PC-9 (cell line): ENCODE data around the gene CLEC1A. TPM values are rescaled to one million over a fixed set of nuclear protein-coding genes. Genes with fewer than 3 reads are reported as not detected.

ENCODE experiments used
- BruUV-seq: library from RNA; stranded (reverse); fragments of 400-500 nt; replicated peaks from 2 replicates; lab custom pipeline; 2021; lab: Mats Ljungman, UMichigan
- CTCF ChIA-PET: fragments of 300-600 bp; sonication (Branson Sonifier 250); formaldehyde crosslinking; loops from one replicate; lab custom pipeline; 2022; ENCODE audit warnings: antibody characterized with exemption; lab: Charles Lee
- POLR2A ChIA-PET: fragments of 300-600 bp; sonication (Branson Sonifier 250); formaldehyde crosslinking; loops from one replicate; lab custom pipeline; 2022; ENCODE audit warnings: antibody characterized with exemption; ENCODE audit not compliant: unreplicated experiment; lab: Charles Lee
- DNase-seq, 2 experiments: peaks; one replicate each; pipeline versions ENCODE4 v3.0.0 to v3.0.0-alpha.2; 2015 to 2022; ENCODE audit warnings: mixed read lengths in 1 of 2
- H2AFZ ChIP-seq: fragments of 200-600 bp; sonication (generic); 2 replicates; pipeline ENCODE4 v1.8.1; 2017; ENCODE audit warnings: antibody characterized with exemption
- H3F3A ChIP-seq: fragments of 200-600 bp; sonication (generic); 2 replicates; pipeline ENCODE4 v1.8.1; 2017; ENCODE audit warnings: antibody characterized with exemption, mild to moderate bottlenecking, low read depth; ENCODE audit not compliant: insufficient read depth
- H3K27ac ChIP-seq: fragments of 200-600 bp; sonication (generic); 2 replicates; pipeline ENCODE4 v1.6.1; 2016; ENCODE audit warnings: mixed run types
- H3K27me3 ChIP-seq: fragments of 200-600 bp; sonication (generic); 2 replicates; pipeline ENCODE4 v1.6.1; 2016; ENCODE audit warnings: low read depth, mixed run types; ENCODE audit not compliant: insufficient read depth
- H3K36me3 ChIP-seq: fragments of 200-600 bp; sonication (generic); 2 replicates; pipeline ENCODE4 v1.6.1; 2016; ENCODE audit warnings: low read depth, mixed run types
- H3K4me1 ChIP-seq: fragments of 200-600 bp; sonication (generic); replicated peaks from 2 replicates; pipeline ENCODE4 v1.6.1; 2016; ENCODE audit warnings: mixed run types; ENCODE audit not compliant: insufficient read depth
- H3K4me2 ChIP-seq: fragments of 200-600 bp; sonication (generic); 2 replicates; pipeline ENCODE4 v1.6.1; 2017; ENCODE audit warnings: mixed run types
- H3K4me3 ChIP-seq: fragments of 200-600 bp; sonication (generic); 2 replicates; pipeline ENCODE4 v1.6.1; 2016; ENCODE audit warnings: mixed run types
- H3K79me2 ChIP-seq: fragments of 200-600 bp; sonication (generic); 2 replicates; pipeline ENCODE4 v1.6.1; 2017; ENCODE audit warnings: low read depth, mixed run types
- H3K9me2 ChIP-seq: fragments of 200-600 bp; sonication (generic); 2 replicates; pipeline ENCODE4 v1.8.1; 2017; ENCODE audit warnings: mild to moderate bottlenecking; ENCODE audit not compliant: insufficient read depth
- H3K9me3 ChIP-seq: fragments of 200-600 bp; sonication (generic); 2 replicates; pipeline ENCODE4 v1.8.1; 2016; ENCODE audit warnings: low read depth; ENCODE audit not compliant: insufficient read depth
- H4K20me1 ChIP-seq: fragments of 200-600 bp; sonication (generic); 2 replicates; pipeline ENCODE4 v1.8.1; 2017; ENCODE audit not compliant: insufficient read depth
- CTCF ChIP-seq: fragments of 200-600 bp; sonication (generic); conservative IDR thresholded peaks from 2 replicates; pipeline ENCODE4 v1.6.1; 2017; ENCODE audit warnings: mixed run types, antibody characterized with exemption, mild to moderate bottlenecking, moderate library complexity
- EZH2 ChIP-seq: fragments of 200-600 bp; sonication (generic); IDR thresholded peaks from 2 replicates; pipeline ENCODE4 v1.8.0; 2017; ENCODE audit warnings: antibody characterized with exemption, low read depth
- intact Hi-C: fragments of 100-400 bp; cut with micrococcal nuclease; formaldehyde crosslinking; loops from one replicate; pipeline ENCODE4 v1.10.0; 2022; ENCODE audit not compliant: unreplicated experiment
- total RNA-seq: library from RNA; stranded (reverse); gene quantifications from 2 replicates; pipeline ENCODE4 v1.2.3, GENCODE V29; 2021

Gene CLEC1A
- total RNA-seq, 1 experiment from 2014 or later, result not detected

DNA sequence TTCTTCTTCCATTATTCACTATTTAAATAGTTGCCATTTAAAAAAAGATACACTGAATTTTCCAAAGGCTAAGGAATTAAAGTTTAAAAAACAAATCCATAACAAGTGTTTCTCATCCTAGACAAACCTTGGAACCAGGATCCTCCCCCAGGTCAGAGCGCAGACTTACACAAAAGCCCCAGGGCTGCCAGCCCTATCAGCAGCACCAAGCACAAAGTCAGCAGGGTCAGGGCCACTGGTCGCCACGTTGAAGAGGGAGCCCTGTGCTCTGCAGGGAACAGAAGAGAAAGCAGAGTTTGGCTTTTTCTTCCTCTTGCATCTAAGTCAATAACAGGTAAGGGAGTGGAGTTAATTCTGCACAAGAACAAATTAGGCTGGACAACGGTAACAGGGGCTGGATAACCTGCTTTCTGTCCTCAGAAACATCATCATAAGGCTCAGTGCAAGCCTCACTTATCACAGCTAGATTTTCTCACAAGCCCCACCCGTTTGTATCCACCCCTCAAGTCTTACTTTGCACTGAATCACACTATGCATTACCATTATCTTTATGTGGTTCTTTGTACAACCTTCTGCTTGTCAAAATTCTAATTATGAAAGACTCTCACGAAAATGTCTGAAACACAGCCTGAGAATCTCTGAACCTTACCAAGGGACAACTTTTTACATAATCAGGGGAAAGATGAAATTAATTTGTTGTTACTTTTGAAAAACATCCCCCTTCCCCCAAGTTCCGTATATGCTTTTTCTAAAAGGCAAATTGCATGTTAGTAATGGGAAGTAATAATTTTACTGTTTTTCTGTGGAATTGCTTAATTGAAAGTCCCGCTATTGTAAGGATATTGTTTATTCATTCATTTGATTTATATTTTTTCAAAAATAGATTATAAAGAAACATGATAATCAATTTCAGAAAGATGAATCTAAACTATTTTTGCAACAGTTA is 9.6 kb downstream of the CLEC1A start:
- Histone ChIP-seq H3K27me3 (no peaks in the 10 kb centered on the region), H3K27ac (no peak overlapping the region), H3K9me2 (no peaks in the 10 kb centered on the region; the same call in 1 of the 2 replicates), H3K4me2 (no peak overlapping the region), H3F3A (no peaks in the 10 kb centered on the region), H3K79me2 (no peaks in the 10 kb centered on the region), H3K9me3 (peaks cover 3% of the 10 kb centered on the region; the same call in 1 of the 2 replicates), H3K4me1 (no peaks in the 10 kb centered on the region), H3K36me3 (no peaks in the 10 kb centered on the region), H4K20me1 (no peaks in the 10 kb centered on the region), H2AFZ (no peak overlapping the region), H3K4me3 (no peak overlapping the region)
- no peak for DNase-seq
- TF ChIP-seq EZH2, result no peak
- TF ChIP-seq CTCF, result no peak
- POLR2A ChIA-PET, result no interaction called here
- BruUV-seq, result no TSS peak
- CTCF ChIA-PET, result interaction anchor here (0.6 kb wide), 1 partner anchor 1645 kb away, joined by 7 read pairs; no protein-coding TSS in a partner anchor
- intact Hi-C loops, result no loop called here

DNA sequence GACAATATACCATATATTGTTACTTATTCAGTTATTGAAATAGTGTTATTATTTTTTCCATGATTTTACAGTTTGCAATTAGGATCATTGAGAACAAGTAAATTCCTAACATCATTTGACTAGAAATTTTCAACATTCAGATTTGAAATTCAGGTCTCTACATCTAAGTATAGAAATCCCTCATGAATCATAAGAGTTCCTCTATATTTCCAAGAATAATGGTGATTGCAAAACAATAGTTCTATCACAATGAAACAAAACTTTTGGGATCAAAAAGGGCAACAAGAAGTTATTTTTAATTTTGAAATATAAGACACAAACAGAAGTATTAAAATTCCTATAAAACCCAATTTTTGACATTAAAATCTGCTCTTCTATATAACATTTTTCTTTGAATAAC is 10.8 kb downstream of the CLEC1A start:
- Histone ChIP-seq H3K4me1 (no peaks in the 10 kb centered on the region), H3K36me3 (no peaks in the 10 kb centered on the region), H3K4me2 (no peak overlapping the region), H4K20me1 (no peaks in the 10 kb centered on the region), H3F3A (no peaks in the 10 kb centered on the region), H3K79me2 (no peaks in the 10 kb centered on the region), H3K9me3 (peaks cover 3% of the 10 kb centered on the region; the same call in 1 of the 2 replicates), H2AFZ (no peak overlapping the region), H3K4me3 (no peak overlapping the region), H3K9me2 (no peaks in the 10 kb centered on the region; the same call in 1 of the 2 replicates), H3K27ac (no peak overlapping the region), H3K27me3 (no peaks in the 10 kb centered on the region)
- ChIA-PET POLR2A (no interaction called here), CTCF (no interaction called here)
- intact Hi-C loops, result no loop called here
- DNase-seq, result no peak
- TF ChIP-seq CTCF, result no peak
- TF ChIP-seq EZH2, result no peak
- BruUV-seq, result no TSS peak

DNA sequence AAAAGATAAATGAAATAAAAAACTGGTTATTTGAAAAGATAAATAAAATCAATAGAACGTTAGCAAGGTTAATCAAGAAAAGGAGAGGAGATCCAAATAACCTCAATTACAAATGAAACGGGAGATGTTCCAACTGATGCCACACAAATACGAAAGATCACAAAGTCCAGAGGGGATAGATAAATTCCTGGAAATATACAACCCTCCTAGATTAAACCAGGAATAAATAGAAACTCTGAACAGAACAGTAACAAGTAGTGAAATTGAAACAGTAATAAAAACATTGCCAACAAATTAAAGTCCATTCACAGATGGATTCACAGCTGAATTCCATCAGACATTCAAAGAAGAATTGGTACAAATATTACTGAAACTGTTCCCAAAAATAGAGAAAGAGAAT is 12.4 kb downstream of the CLEC1A start:
- no peak overlapping the region for H2AFZ ChIP-seq
- ChIA-PET POLR2A (no interaction called here), CTCF (no interaction called here)
- no peak for DNase-seq
- no peak overlapping the region for H3K4me3 ChIP-seq
- H3K79me2 ChIP-seq, result no peaks in the 10 kb centered on the region
- no peaks in the 10 kb centered on the region for H3K36me3 ChIP-seq
- H3K9me3 ChIP-seq, result peaks cover 3% of the 10 kb centered on the region; the same call in 1 of the 2 replicates
- no peaks in the 10 kb centered on the region; the same call in 1 of the 2 replicates for H3K9me2 ChIP-seq
- no peaks in the 10 kb centered on the region for H3F3A ChIP-seq
- no peaks in the 10 kb centered on the region for H3K4me1 ChIP-seq
- no peaks in the 10 kb centered on the region for H4K20me1 ChIP-seq
- H3K27me3 ChIP-seq, result no peaks in the 10 kb centered on the region
- intact Hi-C loops, result no loop called here
- no TSS peak for BruUV-seq
- TF ChIP-seq CTCF (no peak), EZH2 (no peak)
- no peak overlapping the region for H3K4me2 ChIP-seq
- no peak overlapping the region for H3K27ac ChIP-seq
